Measurements from ENCODE around the gene KIAA0232. TPM values are rescaled to one million over a fixed set of nuclear protein-coding genes. Genes with fewer than 3 reads are reported as not detected.

KIAA0232 gene
- total RNA-seq, 1 experiment from 2014 or later, result 28.5 TPM

GRCh38 chr4:6770581-6771228, 11.8 kb upstream of the KIAA0232 start:
- H3K23ac ChIP-seq (ENCODE audit: insufficient read length, low read depth, low read length), result no peak overlapping the region
- no peak overlapping the region for H4K5ac ChIP-seq (ENCODE audit: insufficient read length, low read depth, low read length)
- no peak overlapping the region for H2BK12ac ChIP-seq (ENCODE audit: insufficient read length, low read depth, low read length)
- H3K4me1 ChIP-seq (ENCODE audit: insufficient read depth, low read length), result no peaks in the 10 kb centered on the region
- no peaks in the 10 kb centered on the region for H3K27me3 ChIP-seq (ENCODE audit: insufficient read depth, low read length)
- no peaks in the 10 kb centered on the region for H3K23me2 ChIP-seq (ENCODE audit: insufficient read length, low read depth, low read length, poor library complexity, severe bottlenecking)
- no peak for TF ChIP-seq CTCF (conservative IDR thresholded peaks at IDR 0.05)
- H2BK20ac ChIP-seq (ENCODE audit: low read depth, low read length, poor library complexity, severe bottlenecking), result no peak overlapping the region
- no peak overlapping the region for H4K8ac ChIP-seq (replicated peaks; ENCODE audit: insufficient read length, low read depth, low read length)
- H2BK120ac ChIP-seq (ENCODE audit: low read depth, low read length, poor library complexity, severe bottlenecking), result no peak overlapping the region
- no peaks in the 10 kb centered on the region for H3K9me3 ChIP-seq (ENCODE audit: control insufficient read depth, low read depth, low read length)
- Mint-ChIP-seq H3K27ac (no peak overlapping the region), H3K9me3 (no peaks in the 10 kb centered on the region), H3K4me1 (peaks cover 3 to 11% of the 10 kb centered on the region in 2 experiments; a peak in 3 of 4 replicates), H3K4me3 (no peak overlapping the region), H3K36me3 (ENCODE audit: insufficient read depth in 1 of 3, low read depth in 3 of 3) (no peaks in the 10 kb centered on the region), H3K27me3 (ENCODE audit: low read depth) (peaks cover 9% of the 10 kb centered on the region)
- no peak overlapping the region for H4K91ac ChIP-seq (ENCODE audit: insufficient read length, low read depth, low read length)
- no peak overlapping the region for H3K4me2 ChIP-seq (ENCODE audit: insufficient read depth, insufficient read length, low read length)
- DNase-seq, result no peak
- H4K20me1 ChIP-seq (ENCODE audit: control insufficient read depth, insufficient read depth, insufficient read length), result no peaks in the 10 kb centered on the region
- H3T11ph ChIP-seq (ENCODE audit: low read length), result no peak overlapping the region
- H3K4ac ChIP-seq (ENCODE audit: low read depth, low read length), result no peak overlapping the region
- no peak overlapping the region for H2AFZ ChIP-seq (ENCODE audit: low read length)
- H3K56ac ChIP-seq (ENCODE audit: insufficient read length, low read depth, low read length), result no peak overlapping the region
- no peaks in the 10 kb centered on the region for H3K79me1 ChIP-seq (ENCODE audit: insufficient read depth, low read depth, low read length, poor library complexity, severe bottlenecking)
- no peak overlapping the region for H3K14ac ChIP-seq (ENCODE audit: insufficient read depth, low read length)
- H2BK5ac ChIP-seq (ENCODE audit: insufficient read length, low read length), result no peak overlapping the region
- H3K9ac ChIP-seq (ENCODE audit: extremely low read depth, insufficient read length, low read length), result no peak overlapping the region
- H3K79me2 ChIP-seq (ENCODE audit: insufficient read depth, low read length), result no peaks in the 10 kb centered on the region
- H3K27ac ChIP-seq (ENCODE audit: insufficient read length, low read depth, low read length), result no peak overlapping the region
- no CpG with 5 or more reads among the region's 7 CpGs for WGBS (ENCODE audit: extremely low coverage, insufficient read length, low lambda C conversion rate)
- no peak overlapping the region for H3K18ac ChIP-seq (ENCODE audit: insufficient read length, low read depth, low read length)
- no peak overlapping the region for H2AK5ac ChIP-seq (ENCODE audit: insufficient read length, low read length)
- no peak overlapping the region for H2BK15ac ChIP-seq (ENCODE audit: low read depth, low read length)

Measured in H9 (cell line).